Psoas muscle (tissue), 8 donors: Measurements from ENCODE around the gene NFATC1. TPM values are rescaled to one million over a fixed set of nuclear protein-coding genes. Genes with fewer than 3 reads are reported as not detected.

Experiments
- ATAC-seq, 4 donors: fragments of 200-7000 bp; cut with Tn5 transposase; one replicate each; pipeline ENCODE4 v1.9.1; 2020; ENCODE audit warnings: moderate library complexity in 3 of 4, mild to moderate bottlenecking in 2 of 4
- DNase-seq, 2 donors: peaks; one replicate each; pipeline ENCODE4 v3.0.0-alpha.2; 2020
- H3K27ac ChIP-seq: fragments of 200-600 bp; one replicate; pipeline ENCODE4 v1.8.0; 2022
- H3K27me3 ChIP-seq, 3 donors: fragments of 200-600 bp in 1 of 3; one replicate each; pipeline versions ENCODE4 v1.6.1 to v1.8.0; 2013 to 2022; ENCODE audit warnings: low read length in 2 of 3, mild to moderate bottlenecking in 2 of 3, moderate library complexity in 1 of 3; ENCODE audit not compliant: insufficient read depth in 3 of 3
- H3K36me3 ChIP-seq, 2 donors: fragments of 200-600 bp in 1 of 2; one replicate each; pipeline versions ENCODE4 v1.6.1 to v1.8.0; 2013 to 2022; ENCODE audit warnings: low read depth in 1 of 2, mild to moderate bottlenecking in 1 of 2, moderate library complexity in 1 of 2; ENCODE audit not compliant: insufficient read depth in 1 of 2
- H3K4me1 ChIP-seq: fragments of 200-600 bp; one replicate; pipeline ENCODE4 v1.8.0; 2022
- H3K4me3 ChIP-seq: fragments of 200-600 bp; one replicate; pipeline ENCODE4 v1.8.0; 2022; ENCODE audit warnings: mild to moderate bottlenecking
- H3K9me3 ChIP-seq: fragments of 200-600 bp; one replicate; pipeline ENCODE4 v1.8.0; 2022
- WGBS, 3 donors: extraction: QIAGEN DNeasy Blood & Tissue Kit; methylation state at CpG; one replicate each; pipeline versions ENCODE4 v1.1.6 to v1.1.7; 2013; 5-methylcytosine and 5-hydroxymethylcytosine counted together
- intact Hi-C, 2 donors: fragments of 100-400 bp; cut with DNase I; formaldehyde crosslinking; loops; one replicate each; pipeline versions ENCODE4 v1.11.0 to v1.14.2; 2022
- polyA plus RNA-seq, 3 donors: library from polyadenylated mRNA; stranded (reverse); fragments of 200-250 nt; gene quantifications; one replicate each; pipeline ENCODE4 v1.2.3, GENCODE V29; 2013
- total RNA-seq, 4 donors: library from RNA; stranded (reverse); fragmentation: NEBNext Ultra II Directional in 2 of 4; extraction: Animal tissue kit (Norgen Biotek cat#: 25700) in 2 of 4; gene quantifications; one replicate each; pipeline versions ENCODE4 v1.2.1 to v1.2.4, GENCODE V29; 2021 to 2023
- TF ChIP-seq, protein P1 (sequence below): fragments of 200-600 bp; IDR thresholded peaks from one replicate; pipeline ENCODE4 v1.8.0; 2022; ENCODE audit warnings: antibody characterized with exemption
- donor health status: healthy with polysubstance abuse.
- donor health status: DM: no; HTN: no; CAD: no; lungs with moderate emphysema.
- donor health status: Bipolar disorder and iron deficiency.
- donor health status: healthy.
- donor health status: DM: yes; HTN: yes; CAD: no.
- donor health status: DM: no; HTN: no; CAD: no.
- donor health status: DM: no; HTN: no; CAD: no.
- donor health status: DM: yes; HTN: yes; CAD: no.

The NFATC1 gene
- total and polyA plus RNA-seq, 7 donors = 3.0 to 28.7 (median 21.0) TPM

GRCh38 chr18:79446931-79447330 lies 51.2 kb downstream of the NFATC1 start:
- H3K27me3 ChIP-seq = no peaks in the 10 kb centered on the region
- intact Hi-C loops = loop anchor here in 1 of 2 donors (5.0 kb wide), 1 partner anchor 35 kb away; no protein-coding TSS in a partner anchor
- DNase-seq (no peak), ATAC-seq (no peak)
- H3K9me3 ChIP-seq = no peaks in the 10 kb centered on the region
- 91 to 93% (median 92%) methylated on average over 24 of the region's 24 CpGs for WGBS, 3 donors
- no peak overlapping the region for H3K4me3 ChIP-seq
- H3K4me1 ChIP-seq = peaks cover 16% of the 10 kb centered on the region
- TF ChIP-seq, protein P1, sequence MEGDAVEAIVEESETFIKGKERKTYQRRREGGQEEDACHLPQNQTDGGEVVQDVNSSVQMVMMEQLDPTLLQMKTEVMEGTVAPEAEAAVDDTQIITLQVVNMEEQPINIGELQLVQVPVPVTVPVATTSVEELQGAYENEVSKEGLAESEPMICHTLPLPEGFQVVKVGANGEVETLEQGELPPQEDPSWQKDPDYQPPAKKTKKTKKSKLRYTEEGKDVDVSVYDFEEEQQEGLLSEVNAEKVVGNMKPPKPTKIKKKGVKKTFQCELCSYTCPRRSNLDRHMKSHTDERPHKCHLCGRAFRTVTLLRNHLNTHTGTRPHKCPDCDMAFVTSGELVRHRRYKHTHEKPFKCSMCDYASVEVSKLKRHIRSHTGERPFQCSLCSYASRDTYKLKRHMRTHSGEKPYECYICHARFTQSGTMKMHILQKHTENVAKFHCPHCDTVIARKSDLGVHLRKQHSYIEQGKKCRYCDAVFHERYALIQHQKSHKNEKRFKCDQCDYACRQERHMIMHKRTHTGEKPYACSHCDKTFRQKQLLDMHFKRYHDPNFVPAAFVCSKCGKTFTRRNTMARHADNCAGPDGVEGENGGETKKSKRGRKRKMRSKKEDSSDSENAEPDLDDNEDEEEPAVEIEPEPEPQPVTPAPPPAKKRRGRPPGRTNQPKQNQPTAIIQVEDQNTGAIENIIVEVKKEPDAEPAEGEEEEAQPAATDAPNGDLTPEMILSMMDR = no peak
- no peak overlapping the region for H3K27ac ChIP-seq
- H3K36me3 ChIP-seq = peaks cover 0 to 32% of the 10 kb centered on the region in 2 donors

GRCh38 chr18:79447703-79448367 lies 52.1 kb downstream of the NFATC1 start:
- Histone ChIP-seq H3K27me3 (no peaks in the 10 kb centered on the region), H3K36me3 (peaks cover 0 to 39% of the 10 kb centered on the region in 2 donors), H3K9me3 (no peaks in the 10 kb centered on the region), H3K27ac (no peak overlapping the region), H3K4me3 (no peak overlapping the region), H3K4me1 (peaks cover 16% of the 10 kb centered on the region)
- DNase-seq = no peak
- TF ChIP-seq, protein P1 = no peak
- WGBS, 3 donors = 93 to 94% (median 94%) methylated on average over 29 of the region's 29 CpGs
- intact Hi-C loops = loop anchor here in 1 of 2 donors (5.0 kb wide), 1 partner anchor 34 kb away; no protein-coding TSS in a partner anchor
- no peak for ATAC-seq

DNA sequence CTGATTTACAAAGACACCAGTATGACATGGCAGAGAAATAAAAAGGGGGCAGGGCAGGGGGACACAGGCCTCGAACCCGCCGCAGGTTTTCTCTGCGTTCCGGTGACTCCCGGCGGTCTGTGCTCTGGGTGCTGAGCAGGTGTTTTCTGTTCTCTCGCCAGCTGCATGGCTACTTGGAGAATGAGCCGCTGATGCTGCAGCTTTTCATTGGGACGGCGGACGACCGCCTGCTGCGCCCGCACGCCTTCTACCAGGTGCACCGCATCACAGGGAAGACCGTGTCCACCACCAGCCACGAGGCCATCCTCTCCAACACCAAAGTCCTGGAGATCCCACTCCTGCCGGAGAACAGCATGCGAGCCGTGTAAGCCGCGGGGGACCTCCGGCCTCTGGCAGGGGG lies 52.9 kb downstream of the NFATC1 start:
- Histone ChIP-seq H3K27ac (no peak overlapping the region), H3K4me1 (peaks cover 16% of the 10 kb centered on the region), H3K9me3 (no peaks in the 10 kb centered on the region), H3K4me3 (no peak overlapping the region), H3K36me3 (peaks cover 0 to 47% of the 10 kb centered on the region in 2 donors), H3K27me3 (no peaks in the 10 kb centered on the region)
- ATAC-seq (no peak), DNase-seq (no peak)
- WGBS, 3 donors = 89 to 94% (median 93%) methylated on average over 22 to 25 of the region's 25 CpGs
- TF ChIP-seq, protein P1 = no peak
- intact Hi-C loops = loop anchor here in 1 of 2 donors (5.0 kb wide), 1 partner anchor 34 kb away; no protein-coding TSS in a partner anchor

GRCh38 chr18:79449551-79450288 lies 54.0 kb downstream of the NFATC1 start:
- DNase-seq (no peak), ATAC-seq (no peak)
- intact Hi-C loops = loop anchor here in 1 of 2 donors (5.0 kb wide), 1 partner anchor 33 kb away; no protein-coding TSS in a partner anchor
- WGBS, 3 donors = 91 to 94% (median 91%) methylated on average over 35 of the region's 35 CpGs
- Histone ChIP-seq H3K36me3 (peaks cover 0 to 56% of the 10 kb centered on the region in 2 donors), H3K4me3 (no peak overlapping the region), H3K27ac (no peak overlapping the region), H3K9me3 (no peaks in the 10 kb centered on the region), H3K27me3 (no peaks in the 10 kb centered on the region), H3K4me1 (peaks cover 16% of the 10 kb centered on the region)
- TF ChIP-seq, protein P1 = no peak
